PC-3 (cell line): ENCODE results near the gene NIPAL3.

Experiments used
- EZH2 ChIP-seq: fragments of 300-600 bp; sonication (generic); IDR thresholded peaks from one replicate; pipeline ENCODE4 v1.6.1; 2017; ENCODE audit warnings: antibody characterized with exemption, mild to moderate bottlenecking, low read length; ENCODE audit not compliant: unreplicated experiment
- EZH2phosphoT487 ChIP-seq: fragments of 300-600 bp; sonication (generic); IDR thresholded peaks from 2 replicates; pipeline ENCODE4 v1.6.1; 2018; ENCODE audit warnings: mild to moderate bottlenecking, antibody characterized with exemption, low read length, borderline replicate concordance
- TF ChIP-seq, protein P1 (sequence below): fragments of 300-600 bp; sonication (generic); conservative IDR thresholded peaks from 2 replicates; pipeline ENCODE4 v1.5.1; 2017; ENCODE audit warnings: antibody characterized with exemption, low read depth, mild to moderate bottlenecking, low read length

DNA sequence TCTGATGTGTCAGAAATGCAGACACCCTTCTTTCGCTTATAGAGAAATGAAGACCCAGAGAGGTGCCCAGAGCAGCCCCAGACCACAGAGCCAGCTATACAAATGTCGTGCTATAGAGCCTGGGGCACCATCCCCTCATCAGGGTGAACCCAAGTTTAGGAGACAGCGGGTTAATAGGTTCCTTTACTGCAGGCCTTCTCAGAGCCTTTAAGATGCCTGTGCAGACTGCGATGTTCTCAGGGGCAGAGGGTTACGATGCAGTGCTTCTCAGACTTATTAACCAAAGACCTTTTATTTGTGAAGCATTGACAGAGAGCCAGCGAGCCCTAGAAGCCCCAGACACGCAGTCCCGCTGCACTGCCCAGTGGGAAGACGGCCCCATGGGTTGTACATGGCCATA is 48.9 kb upstream of the NIPAL3 start:
- TF ChIP-seq, protein P1, sequence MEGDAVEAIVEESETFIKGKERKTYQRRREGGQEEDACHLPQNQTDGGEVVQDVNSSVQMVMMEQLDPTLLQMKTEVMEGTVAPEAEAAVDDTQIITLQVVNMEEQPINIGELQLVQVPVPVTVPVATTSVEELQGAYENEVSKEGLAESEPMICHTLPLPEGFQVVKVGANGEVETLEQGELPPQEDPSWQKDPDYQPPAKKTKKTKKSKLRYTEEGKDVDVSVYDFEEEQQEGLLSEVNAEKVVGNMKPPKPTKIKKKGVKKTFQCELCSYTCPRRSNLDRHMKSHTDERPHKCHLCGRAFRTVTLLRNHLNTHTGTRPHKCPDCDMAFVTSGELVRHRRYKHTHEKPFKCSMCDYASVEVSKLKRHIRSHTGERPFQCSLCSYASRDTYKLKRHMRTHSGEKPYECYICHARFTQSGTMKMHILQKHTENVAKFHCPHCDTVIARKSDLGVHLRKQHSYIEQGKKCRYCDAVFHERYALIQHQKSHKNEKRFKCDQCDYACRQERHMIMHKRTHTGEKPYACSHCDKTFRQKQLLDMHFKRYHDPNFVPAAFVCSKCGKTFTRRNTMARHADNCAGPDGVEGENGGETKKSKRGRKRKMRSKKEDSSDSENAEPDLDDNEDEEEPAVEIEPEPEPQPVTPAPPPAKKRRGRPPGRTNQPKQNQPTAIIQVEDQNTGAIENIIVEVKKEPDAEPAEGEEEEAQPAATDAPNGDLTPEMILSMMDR: no peak
- TF ChIP-seq EZH2phosphoT487 (no peak), EZH2 (no peak)
